Parathyroid adenoma (tissue), 2 donors: ENCODE data around the gene WDR46.
A peak's percentile ranks its signal among the peaks of the same experiment; 100 is the strongest.
"Not testable (repeated sequence)": the region's sequence is repeated elsewhere in the genome, so short reads cannot be mapped to it uniquely, and the experiment has no call there.

ENCODE experiments used
- H2AFZ ChIP-seq: fragments of 300-600 bp; sonication (generic); one replicate; pipeline ENCODE4 v1.7.0; 2017; ENCODE audit warnings: antibody characterized with exemption, mild to moderate bottlenecking
- H3K27ac ChIP-seq: fragments of 300-600 bp; sonication (generic); one replicate; pipeline ENCODE4 v1.7.0; 2017
- H3K27me3 ChIP-seq: fragments of 300-600 bp; sonication (generic); one replicate; pipeline ENCODE4 v1.7.0; 2017; ENCODE audit warnings: low read length; ENCODE audit not compliant: control insufficient read depth, insufficient read depth
- H3K36me3 ChIP-seq: fragments of 300-600 bp; sonication (generic); one replicate; pipeline ENCODE4 v1.7.0; 2017; ENCODE audit warnings: low read length; ENCODE audit not compliant: control insufficient read depth, insufficient read depth
- H3K4me1 ChIP-seq: fragments of 300-600 bp; sonication (generic); one replicate; pipeline ENCODE4 v1.7.0; 2017; ENCODE audit warnings: control low read depth
- H3K4me2 ChIP-seq: fragments of 300-600 bp; sonication (generic); one replicate; pipeline ENCODE4 v1.7.0; 2017; ENCODE audit warnings: low read length
- H3K4me3 ChIP-seq: fragments of 300-600 bp; sonication (generic); one replicate; pipeline ENCODE4 v1.7.0; 2017; ENCODE audit warnings: low read depth, low read length
- H3K79me2 ChIP-seq: fragments of 300-600 bp; sonication (generic); one replicate; pipeline ENCODE4 v1.7.0; 2017; ENCODE audit warnings: control low read depth
- H3K9ac ChIP-seq: fragments of 300-600 bp; sonication (generic); one replicate; pipeline ENCODE4 v1.7.0; 2017; ENCODE audit warnings: mild to moderate bottlenecking
- H3K9me3 ChIP-seq: fragments of 300-600 bp; sonication (generic); one replicate; pipeline ENCODE4 v1.7.0; 2017; ENCODE audit warnings: low read length; ENCODE audit not compliant: control insufficient read depth
- CTCF ChIP-seq: fragments of 300-600 bp; sonication (generic); IDR thresholded peaks from one replicate; pipeline ENCODE4 v1.7.0; 2017; ENCODE audit warnings: antibody characterized with exemption, mild to moderate bottlenecking
- donor health status: primary hyperparathyroidism.

Gene WDR46

GRCh38 chr6:33289784-33290315 is 811 bp upstream of the WDR46 start:
- H3K4me3 ChIP-seq: peak overlapping the region; percentile 83
- H3K27ac ChIP-seq: peak overlapping the region; percentile 65
- H3K79me2 ChIP-seq: peaks cover 18% of the 10 kb centered on the region
- H3K4me2 ChIP-seq: peak overlapping the region; percentile 82
- H3K4me1 ChIP-seq: peaks cover 11% of the 10 kb centered on the region
- H2AFZ ChIP-seq: peak overlapping the region; percentile 59
- no peaks in the 10 kb centered on the region for H3K9me3 ChIP-seq
- H3K36me3 ChIP-seq: no peaks in the 10 kb centered on the region
- peak overlapping the region; percentile 41 for H3K9ac ChIP-seq
- H3K27me3 ChIP-seq: no peaks in the 10 kb centered on the region
- TF ChIP-seq CTCF: no peak

- Histone ChIP-seq H3K27me3 (no peaks in the 10 kb centered on the region), H3K36me3 (no peaks in the 10 kb centered on the region), H3K27ac (peak overlapping the region; percentile 65), H3K9ac (no peak overlapping the region), H3K79me2 (peaks cover 18% of the 10 kb centered on the region), H3K4me1 (peaks cover 11% of the 10 kb centered on the region), H2AFZ (peak overlapping the region; percentile 59), H3K4me3 (peak overlapping the region; percentile 83), H3K4me2 (peak overlapping the region; percentile 82), H3K9me3 (no peaks in the 10 kb centered on the region)
- no peak for TF ChIP-seq CTCF
These were observed 708 bp downstream of the WDR46 start for GRCh38 chr6:33288141-33288920.

- Histone ChIP-seq H3K9me3 (no peaks in the 10 kb centered on the region), H3K4me2 (no peak overlapping the region), H3K9ac (no peak overlapping the region), H3K4me3 (no peak overlapping the region), H3K27ac (no peak overlapping the region), H2AFZ (no peak overlapping the region), H3K27me3 (no peaks in the 10 kb centered on the region), H3K36me3 (no peaks in the 10 kb centered on the region), H3K79me2 (peaks cover 18% of the 10 kb centered on the region), H3K4me1 (peaks cover 11% of the 10 kb centered on the region)
- TF ChIP-seq CTCF: no peak
These were observed 1.8 kb downstream of the WDR46 start for GRCh38 chr6:33286946-33287914.

GRCh38 chr6:33285214-33285613 is 3.8 kb downstream of the WDR46 start:
- not testable (repeated sequence) for H3K27ac ChIP-seq, H3K9me3 ChIP-seq, H3K27me3 ChIP-seq, H3K9ac ChIP-seq, H2AFZ ChIP-seq, H3K4me3 ChIP-seq, H3K4me2 ChIP-seq, H3K36me3 ChIP-seq
- Histone ChIP-seq H3K4me1 (peaks cover 11% of the 10 kb centered on the region), H3K79me2 (peaks cover 14% of the 10 kb centered on the region)

GRCh38 chr6:33280539-33280938 is 8.5 kb downstream of the WDR46 start:
- H2AFZ ChIP-seq: no peak overlapping the region
- H3K4me1 ChIP-seq: peaks cover 4% of the 10 kb centered on the region
- no peak overlapping the region for H3K9ac ChIP-seq
- no peaks in the 10 kb centered on the region for H3K79me2 ChIP-seq
- no peak overlapping the region for H3K27ac ChIP-seq
- H3K9me3 ChIP-seq: no peaks in the 10 kb centered on the region
- no peak overlapping the region for H3K4me2 ChIP-seq
- H3K4me3 ChIP-seq: no peak overlapping the region
- H3K27me3 ChIP-seq: no peaks in the 10 kb centered on the region
- no peak for TF ChIP-seq CTCF
- no peaks in the 10 kb centered on the region for H3K36me3 ChIP-seq
